GM19239 (cell line): ENCODE results near the gene STMN1.

Source experiments
- DNase-seq: peaks from one replicate; pipeline ENCODE4 v3.0.0; 2011; ENCODE audit warnings: low spot score; ENCODE audit not compliant: insufficient read length
- FAIRE-seq: peaks from 2 replicates; lab custom pipeline; 2011; peaks lifted over from hg19 to GRCh38; lab: Jason Lieb, UNC

The STMN1 gene

GRCh38 chr1:25922056-25922970 is 16.1 kb upstream of the STMN1 start:
- FAIRE-seq (no peak), DNase-seq (no peak)

GRCh38 chr1:25918615-25919014 is 12.4 kb upstream of the STMN1 start:
- FAIRE-seq (no peak), DNase-seq (no peak)

DNA sequence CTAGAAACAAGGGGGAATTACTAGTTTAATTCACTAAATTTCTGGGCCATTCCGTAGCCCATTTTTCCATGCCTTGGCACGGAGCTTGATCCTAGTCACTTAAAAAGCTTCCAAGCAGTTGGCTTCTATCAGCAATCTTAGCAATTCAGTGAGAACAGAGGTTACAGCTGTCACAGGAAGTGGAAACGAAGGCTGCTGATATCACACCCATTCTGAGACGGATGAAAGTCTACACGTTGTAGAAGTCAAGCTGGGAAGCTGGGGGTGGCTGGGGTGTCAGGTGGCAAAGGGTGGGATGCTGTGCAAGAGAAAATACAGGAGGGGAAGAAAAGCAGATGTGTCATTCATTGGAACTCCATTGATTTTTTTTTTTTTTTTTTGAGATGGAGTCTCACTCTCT is 11.8 kb upstream of the STMN1 start:
- FAIRE-seq: no peak
- no peak for DNase-seq

GRCh38 chr1:25916460-25916859 is 10.2 kb upstream of the STMN1 start:
- FAIRE-seq: no peak

GRCh38 chr1:25914074-25914995 is 8.1 kb upstream of the STMN1 start:
- DNase-seq (no peak), FAIRE-seq (no peak)

More at GRCh38 chr1:25916460-25916859, 10.2 kb upstream of the STMN1 start:
- no peak for DNase-seq

DNA sequence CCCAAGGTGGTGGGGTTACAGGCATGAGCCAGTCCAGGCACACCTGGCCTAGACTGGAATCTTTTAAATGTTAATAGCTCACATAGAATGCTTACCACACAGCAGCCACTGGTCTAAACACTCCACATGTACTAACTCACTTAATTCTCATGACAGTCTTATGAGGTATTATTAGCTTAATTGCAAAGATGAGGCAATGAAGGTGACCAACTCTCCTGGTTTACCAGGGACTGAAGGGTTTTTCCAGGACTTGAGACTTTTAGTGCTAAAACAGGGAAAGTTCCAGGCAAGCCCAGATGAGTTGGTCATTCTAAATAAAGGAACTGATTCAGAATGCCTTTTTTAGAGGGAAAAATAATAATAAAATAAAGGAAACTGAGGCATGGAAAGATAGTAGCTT is 7.0 kb upstream of the STMN1 start:
- FAIRE-seq (no peak), DNase-seq (no peak)

GRCh38 chr1:25912076-25912831 is 6.0 kb upstream of the STMN1 start:
- no peak for FAIRE-seq
- no peak for DNase-seq

GRCh38 chr1:25911162-25911561 is 4.9 kb upstream of the STMN1 start:
- no peak for FAIRE-seq
- no peak for DNase-seq

- no peak for DNase-seq
- no peak for FAIRE-seq
Measured at GRCh38 chr1:25909040-25909439, 2.8 kb upstream of the STMN1 start.

DNA sequence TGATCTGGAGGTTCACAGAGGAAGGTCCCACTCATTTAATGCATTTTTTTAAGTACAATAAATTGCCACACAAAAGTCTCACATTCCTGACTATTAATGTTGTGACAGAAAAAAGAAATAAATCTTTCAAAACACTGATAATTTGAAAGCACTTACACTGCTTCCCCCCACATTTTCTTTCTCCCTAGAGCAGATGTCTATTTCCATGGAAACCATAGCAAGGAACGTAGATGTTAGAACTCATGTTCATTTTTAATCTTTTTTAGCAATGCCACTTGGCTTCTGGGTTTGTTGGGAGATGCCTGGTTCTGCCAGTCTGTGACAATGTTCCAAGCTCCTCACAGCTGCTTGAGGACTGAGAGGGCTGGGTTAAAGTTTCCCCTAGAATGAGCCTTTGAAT is 1.9 kb upstream of the STMN1 start:
- DNase-seq: no peak
- no peak for FAIRE-seq

DNA sequence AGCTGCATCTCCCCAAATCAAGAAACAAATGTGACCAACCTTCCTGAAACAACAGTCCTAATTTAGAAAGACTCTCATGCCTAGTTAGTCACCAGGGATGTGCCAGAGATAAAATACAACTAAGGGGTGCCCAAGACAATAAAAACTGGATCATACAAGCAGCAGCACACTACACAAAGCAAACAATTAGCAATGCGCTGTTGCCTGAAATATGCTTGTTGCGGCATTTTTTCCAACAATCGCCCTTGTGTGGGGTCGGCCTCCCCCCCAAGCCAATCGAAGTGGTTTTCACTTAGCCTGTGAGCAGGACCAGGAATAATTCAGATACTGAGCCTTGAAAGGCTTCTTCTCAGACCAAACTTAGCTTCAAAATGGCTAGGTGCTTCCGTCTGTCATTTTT is 1.4 kb upstream of the STMN1 start:
- FAIRE-seq (no peak), DNase-seq (no peak)

DNA sequence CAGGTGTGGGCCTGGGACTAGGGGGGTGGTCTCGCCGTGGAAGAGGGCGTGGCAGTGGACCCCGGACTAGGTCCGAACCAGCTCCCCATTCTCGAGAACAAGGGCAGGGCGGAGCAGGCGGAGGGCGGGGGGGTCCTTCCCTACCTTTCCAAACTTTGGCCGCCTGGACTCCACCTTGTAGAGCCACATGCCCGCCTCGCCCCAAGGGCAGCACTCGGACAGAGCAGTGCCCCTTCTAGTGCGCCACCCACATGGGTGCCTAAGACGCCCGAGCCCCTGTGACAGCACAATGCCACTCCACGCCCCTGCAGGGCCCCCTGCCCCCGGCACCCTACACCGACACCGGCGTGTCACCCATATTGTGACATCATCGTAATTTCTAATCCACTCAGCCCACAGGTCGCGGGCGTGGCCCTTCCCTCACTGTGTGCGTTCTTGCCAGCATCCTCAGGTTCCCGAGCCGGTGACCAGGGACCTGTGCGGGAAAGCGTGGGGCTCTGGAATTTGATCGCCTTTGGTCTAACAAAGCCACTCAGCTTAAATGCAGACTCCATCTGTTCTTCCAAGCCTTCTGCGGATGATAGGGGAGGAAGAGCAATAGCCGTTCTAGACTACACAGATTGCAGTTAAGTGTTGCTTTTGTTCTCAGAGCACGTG is 553 bp upstream of the STMN1 start:
- no peak for FAIRE-seq
- DNase-seq: no peak

DNA sequence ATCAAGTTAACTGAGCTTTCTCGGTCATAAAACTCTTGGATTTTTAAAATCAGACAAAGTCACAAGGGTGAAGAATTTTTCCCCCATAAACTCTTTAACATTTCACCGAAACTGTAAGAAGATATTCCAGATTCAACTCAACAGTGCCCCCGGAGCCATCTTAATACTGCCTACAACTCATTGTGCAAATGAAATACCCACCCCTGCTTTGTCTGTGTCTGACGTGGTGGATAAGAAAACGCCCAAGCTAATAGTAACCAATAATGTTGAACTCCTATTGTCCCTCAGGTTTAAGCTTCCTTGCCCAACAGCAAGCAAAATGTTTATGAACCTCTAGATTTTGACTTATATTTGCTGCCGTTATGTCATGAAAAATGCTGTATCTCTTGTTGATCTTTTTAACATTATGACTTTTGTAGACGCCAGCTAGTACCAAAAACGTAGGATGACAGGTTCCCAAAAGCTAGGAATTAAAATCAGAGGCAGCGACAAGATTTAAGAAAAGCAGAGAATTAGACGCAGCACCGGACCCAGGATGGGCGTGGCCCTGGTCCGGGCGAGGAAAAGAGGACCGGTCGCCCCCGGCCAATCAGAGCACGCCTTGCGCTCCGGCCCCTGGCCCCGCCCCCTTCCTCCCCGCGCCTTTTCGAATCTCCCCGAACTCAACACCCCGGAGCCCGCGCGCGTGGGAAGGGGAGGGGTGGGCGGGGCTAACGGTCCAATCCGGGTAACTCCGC is 1.1 kb downstream of the STMN1 start:
- DNase-seq (peak; percentile 82), FAIRE-seq (peak; percentile 90)

GRCh38 chr1:25903986-25904385 is 2.2 kb downstream of the STMN1 start:
- no peak for FAIRE-seq

GRCh38 chr1:25902462-25902861 is 3.8 kb downstream of the STMN1 start:
- FAIRE-seq: no peak
- no peak for DNase-seq

More at GRCh38 chr1:25903986-25904385, 2.2 kb downstream of the STMN1 start:
- DNase-seq: no peak

- FAIRE-seq: no peak
Measured at GRCh38 chr1:25900219-25900618, 6.0 kb downstream of the STMN1 start.

GRCh38 chr1:25899792-25900191 is 6.4 kb downstream of the STMN1 start:
- DNase-seq: no peak
- no peak for FAIRE-seq

More at GRCh38 chr1:25900219-25900618, 6.0 kb downstream of the STMN1 start:
- no peak for DNase-seq

- FAIRE-seq (no peak), DNase-seq (no peak)
Measured at GRCh38 chr1:25898223-25899015, 7.8 kb downstream of the STMN1 start.
